ENCODE data around the gene FGFRL1.

DNA sequence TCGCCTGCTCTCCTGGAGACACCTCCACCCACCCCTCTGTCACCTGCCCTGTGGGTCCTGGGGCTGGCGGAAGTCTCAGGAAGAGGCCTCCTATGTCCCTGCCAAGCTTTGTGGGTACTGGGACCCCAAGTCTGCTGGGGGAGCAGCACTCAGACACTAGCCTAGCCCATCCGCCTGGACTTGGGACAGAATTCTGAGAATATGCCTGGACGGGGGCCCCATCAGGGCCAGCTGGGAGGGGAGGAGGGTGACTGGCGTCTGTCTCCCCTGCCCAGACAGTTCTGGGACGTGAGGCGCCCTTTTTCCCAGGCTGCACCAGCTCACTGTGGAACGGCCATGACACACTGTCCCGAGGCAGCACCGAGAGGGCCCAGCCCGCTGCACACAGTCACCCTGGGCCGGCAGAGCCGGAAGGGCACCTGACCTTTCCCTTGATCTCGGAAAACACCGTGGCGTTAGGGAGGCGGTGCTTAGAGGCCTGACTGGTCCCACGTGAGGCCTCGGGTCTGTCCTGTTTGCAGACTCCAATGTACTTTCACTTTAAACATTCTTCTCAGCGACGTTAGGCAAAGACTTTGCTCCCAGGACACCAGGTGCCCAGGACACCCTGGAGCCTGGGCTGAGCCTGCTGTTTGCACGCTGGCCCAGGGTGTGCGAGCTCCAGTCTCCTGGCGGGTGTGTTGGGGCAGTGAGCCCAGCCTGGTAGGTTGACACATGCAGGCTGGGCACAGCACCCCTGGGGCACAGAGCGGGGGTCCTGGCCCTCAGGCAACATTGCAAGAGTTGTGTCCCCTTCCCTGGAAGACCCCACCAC lies 18.9 kb upstream of the FGFRL1 start:
- TF ChIP-seq POLR2AphosphoS5 (IDR thresholded peaks at IDR 0.05; ENCODE audit: borderline replicate concordance, low read depth, low read length): no peak
- no peak for TF ChIP-seq EZH2 (IDR thresholded peaks at IDR 0.05)

Data from SK-N-MC (cell line).